OCI-LY7 (cell line): ENCODE data around the gene STXBP2. TPM values are rescaled to one million over a fixed set of nuclear protein-coding genes. Genes with fewer than 3 reads are reported as not detected.

ENCODE experiments used
- BruUV-seq: library from RNA; stranded (reverse); fragments of 400-500 nt; replicated peaks from 2 replicates; lab custom pipeline; 2021; lab: Mats Ljungman, UMichigan
- CTCF ChIA-PET: fragments of 300-600 bp; sonication (Branson Sonifier 250); formaldehyde crosslinking; loops from one replicate; lab custom pipeline; 2022; ENCODE audit warnings: antibody characterized with exemption; ENCODE audit not compliant: unreplicated experiment; lab: Charles Lee
- POLR2A ChIA-PET: fragments of 300-600 bp; sonication (Branson Sonifier 250); formaldehyde crosslinking; loops from one replicate; lab custom pipeline; 2022; ENCODE audit warnings: antibody characterized with exemption; lab: Charles Lee
- DNase-seq: peaks from one replicate; pipeline ENCODE4 v3.0.0-alpha.2; 2015; ENCODE audit warnings: low spot score
- H2AFZ ChIP-seq: fragments of 200-600 bp; sonication (generic), shearing (Covaris generic); 2 replicates; pipeline ENCODE4 v1.6.1; 2014; ENCODE audit warnings: mild to moderate bottlenecking, antibody characterized with exemption, low read length, moderate library complexity
- H3K27ac ChIP-seq: fragments of 200-600 bp; sonication (generic); 2 replicates; pipeline ENCODE4 v1.5.1; 2014; ENCODE audit warnings: mixed run types, low read depth, mild to moderate bottlenecking, moderate library complexity, low read length, inconsistent platforms; ENCODE audit not compliant: poor library complexity, severe bottlenecking
- H3K36me3 ChIP-seq: fragments of 200-600 bp; sonication (generic); 2 replicates; pipeline ENCODE4 v1.6.1; 2014; ENCODE audit warnings: mild to moderate bottlenecking, antibody characterized with exemption, low read length, moderate library complexity, mixed read lengths; ENCODE audit not compliant: insufficient read depth
- H3K4me1 ChIP-seq: fragments of 200-600 bp; sonication (generic); 2 replicates; pipeline ENCODE4 v1.5.1; 2014; ENCODE audit warnings: mild to moderate bottlenecking, low read length; ENCODE audit not compliant: insufficient read depth, poor library complexity, severe bottlenecking
- H3K4me2 ChIP-seq: fragments of 200-600 bp; sonication (generic); 2 replicates; pipeline ENCODE4 v1.6.1; 2014; ENCODE audit warnings: mild to moderate bottlenecking, low read length
- H3K4me3 ChIP-seq: fragments of 200-600 bp; sonication (generic); 2 replicates; pipeline ENCODE4 v1.5.1; 2014; ENCODE audit warnings: mild to moderate bottlenecking, low read depth, low read length; ENCODE audit not compliant: poor library complexity, severe bottlenecking
- H3K79me2 ChIP-seq: fragments of 200-600 bp; sonication (generic); 2 replicates; pipeline ENCODE4 v1.6.1; 2016; ENCODE audit warnings: low read depth, mild to moderate bottlenecking, low read length, moderate library complexity, mixed read lengths; ENCODE audit not compliant: insufficient read depth
- H3K9me2 ChIP-seq: fragments of 200-600 bp; sonication (generic); 2 replicates; pipeline ENCODE4 v1.6.1; 2016; ENCODE audit warnings: mild to moderate bottlenecking, low read length, mixed read lengths; ENCODE audit not compliant: insufficient read depth
- H3K9me3 ChIP-seq: fragments of 200-600 bp; sonication (generic); 2 replicates; pipeline ENCODE4 v1.6.1; 2014; ENCODE audit warnings: mild to moderate bottlenecking, mixed run types, low read length, mixed read lengths
- H4K20me1 ChIP-seq: fragments of 200-600 bp; sonication (generic); 2 replicates; pipeline ENCODE4 v1.6.1; 2014; ENCODE audit warnings: mild to moderate bottlenecking, antibody characterized with exemption, low read length, moderate library complexity, mixed read lengths; ENCODE audit not compliant: insufficient read depth
- EZH2phosphoT487 ChIP-seq: fragments of 200-600 bp; sonication (generic); IDR thresholded peaks from 2 replicates; pipeline ENCODE4 v1.6.1; 2018; ENCODE audit warnings: low read depth, borderline replicate concordance, mild to moderate bottlenecking, mixed run types, antibody characterized with exemption, low read length, moderate library complexity, mixed read lengths
- intact Hi-C: fragments of 100-400 bp; cut with micrococcal nuclease; formaldehyde crosslinking; loops from one replicate; pipeline ENCODE4 v1.10.0; 2022; ENCODE audit not compliant: unreplicated experiment
- total RNA-seq, 2 experiments: library from RNA; depleted of rRNA in 1 of 2; stranded (reverse); fragments of >200 nt in 1 of 2; shearing (Covaris generic) in 1 of 2; gene quantifications; 2 replicates each; pipeline ENCODE4 v1.2.3, GENCODE V29; 2014 to 2022
- TF ChIP-seq, protein P1 (sequence below): fragments of 200-600 bp; sonication (generic); conservative IDR thresholded peaks from 2 replicates; pipeline ENCODE4 v1.5.1; 2014; ENCODE audit warnings: mild to moderate bottlenecking, antibody characterized with exemption, low read length, moderate library complexity, mixed read lengths

Gene STXBP2
- total RNA-seq, 2 experiments from 2014 or later, result 43.0 to 138 TPM

- Histone ChIP-seq H4K20me1 (no peaks in the 10 kb centered on the region), H3K9me2 (no peaks in the 10 kb centered on the region), H3K4me3 (no peak overlapping the region), H3K9me3 (no peaks in the 10 kb centered on the region), H2AFZ (no peak overlapping the region), H3K79me2 (no peaks in the 10 kb centered on the region), H3K27ac (no peak overlapping the region), H3K4me1 (no peaks in the 10 kb centered on the region), H3K4me2 (no peak overlapping the region), H3K36me3 (no peaks in the 10 kb centered on the region)
- BruUV-seq, result no TSS peak
- no peak for DNase-seq
- TF ChIP-seq EZH2phosphoT487, result no peak
- TF ChIP-seq, protein P1, sequence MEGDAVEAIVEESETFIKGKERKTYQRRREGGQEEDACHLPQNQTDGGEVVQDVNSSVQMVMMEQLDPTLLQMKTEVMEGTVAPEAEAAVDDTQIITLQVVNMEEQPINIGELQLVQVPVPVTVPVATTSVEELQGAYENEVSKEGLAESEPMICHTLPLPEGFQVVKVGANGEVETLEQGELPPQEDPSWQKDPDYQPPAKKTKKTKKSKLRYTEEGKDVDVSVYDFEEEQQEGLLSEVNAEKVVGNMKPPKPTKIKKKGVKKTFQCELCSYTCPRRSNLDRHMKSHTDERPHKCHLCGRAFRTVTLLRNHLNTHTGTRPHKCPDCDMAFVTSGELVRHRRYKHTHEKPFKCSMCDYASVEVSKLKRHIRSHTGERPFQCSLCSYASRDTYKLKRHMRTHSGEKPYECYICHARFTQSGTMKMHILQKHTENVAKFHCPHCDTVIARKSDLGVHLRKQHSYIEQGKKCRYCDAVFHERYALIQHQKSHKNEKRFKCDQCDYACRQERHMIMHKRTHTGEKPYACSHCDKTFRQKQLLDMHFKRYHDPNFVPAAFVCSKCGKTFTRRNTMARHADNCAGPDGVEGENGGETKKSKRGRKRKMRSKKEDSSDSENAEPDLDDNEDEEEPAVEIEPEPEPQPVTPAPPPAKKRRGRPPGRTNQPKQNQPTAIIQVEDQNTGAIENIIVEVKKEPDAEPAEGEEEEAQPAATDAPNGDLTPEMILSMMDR, result no peak
- ChIA-PET POLR2A (no interaction called here), CTCF (no interaction called here)
- intact Hi-C loops, result no loop called here
Observed at GRCh38 chr19:7645163-7645562, 8.3 kb downstream of the STXBP2 start.

- ChIA-PET POLR2A (no interaction called here), CTCF (no interaction called here)
- Histone ChIP-seq H4K20me1 (no peaks in the 10 kb centered on the region), H3K4me3 (no peak overlapping the region), H3K36me3 (no peaks in the 10 kb centered on the region), H2AFZ (no peak overlapping the region), H3K27ac (no peak overlapping the region), H3K9me3 (no peaks in the 10 kb centered on the region), H3K4me1 (no peaks in the 10 kb centered on the region), H3K9me2 (no peaks in the 10 kb centered on the region), H3K4me2 (no peak overlapping the region), H3K79me2 (no peaks in the 10 kb centered on the region)
- no TSS peak for BruUV-seq
- no peak for TF ChIP-seq EZH2phosphoT487
- TF ChIP-seq, protein P1, result no peak
- intact Hi-C loops, result no loop called here
- no peak for DNase-seq
Observed at GRCh38 chr19:7645656-7646425, 8.9 kb downstream of the STXBP2 start.

DNA sequence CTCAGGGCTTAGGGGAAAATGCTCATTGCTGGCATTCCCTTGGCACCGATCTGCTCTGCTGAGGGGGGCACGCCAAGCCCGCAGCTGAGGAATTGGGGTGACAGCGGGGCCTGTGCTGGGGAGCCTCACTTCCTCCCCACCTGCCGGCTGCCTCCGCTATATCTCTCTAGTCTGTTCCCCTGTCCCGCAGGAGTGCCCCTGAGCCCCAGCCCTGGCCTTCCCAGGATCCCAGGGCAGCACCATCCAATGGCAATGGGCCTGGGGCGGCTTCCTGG, 9.5 kb downstream of the STXBP2 start:
- Histone ChIP-seq H3K9me2 (no peaks in the 10 kb centered on the region), H3K9me3 (no peaks in the 10 kb centered on the region), H3K79me2 (no peaks in the 10 kb centered on the region), H3K36me3 (no peaks in the 10 kb centered on the region), H2AFZ (no peak overlapping the region), H3K4me3 (no peak overlapping the region), H3K27ac (no peak overlapping the region), H3K4me2 (no peak overlapping the region), H3K4me1 (no peaks in the 10 kb centered on the region), H4K20me1 (no peaks in the 10 kb centered on the region)
- ChIA-PET CTCF (no interaction called here), POLR2A (no interaction called here)
- DNase-seq, result no peak
- TF ChIP-seq EZH2phosphoT487, result no peak
- TF ChIP-seq, protein P1, result no peak
- intact Hi-C loops, result no loop called here
- BruUV-seq, result no TSS peak
